Measurements from ENCODE around the gene CAPN1.
"Not testable (repeated sequence)": the region's sequence is repeated elsewhere in the genome, so short reads cannot be mapped to it uniquely, and the experiment has no call there.

Gene CAPN1

DNA sequence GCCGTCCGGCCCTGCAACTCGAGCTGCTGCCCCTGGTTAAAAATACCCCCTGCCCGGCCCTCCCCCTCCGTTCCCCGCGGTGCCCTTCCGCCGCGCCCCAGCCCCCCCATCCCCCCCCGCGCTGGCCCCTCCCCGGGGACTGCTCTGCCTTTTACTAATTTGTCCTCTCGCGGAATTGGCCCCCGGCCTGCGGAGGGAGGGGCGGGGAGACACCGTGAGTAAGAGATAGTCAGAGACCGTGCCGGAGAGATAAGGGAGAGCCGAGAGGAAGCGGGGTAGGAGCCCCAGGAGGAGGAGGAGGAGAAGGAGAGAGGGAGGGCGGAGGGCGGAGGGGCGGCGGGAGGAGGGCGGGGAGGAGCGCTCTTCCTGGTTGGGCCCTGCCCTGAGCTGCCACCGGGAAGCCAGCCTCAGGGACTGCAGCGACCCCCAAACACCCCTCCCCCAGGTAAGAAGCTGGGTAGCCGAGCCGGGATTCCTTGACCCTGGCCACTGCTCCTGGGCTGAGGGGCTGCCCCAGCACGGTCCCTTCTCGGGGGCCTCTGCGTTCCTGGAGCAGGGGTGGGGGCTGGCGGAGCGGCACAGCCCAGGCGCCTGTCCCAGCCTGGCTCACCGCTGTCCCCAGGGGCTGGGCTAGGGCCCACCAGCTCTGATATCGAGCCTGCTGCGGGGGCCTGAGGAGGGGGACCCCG is at the start of gene CAPN1:
CAPN1 (plus strand) TSS at position 360 of the 689 bp plus-strand sequence. CDS start 774 bp downstream, outside the sequence.
- DNase-seq, result peak; percentile 60 to 83

DNA sequence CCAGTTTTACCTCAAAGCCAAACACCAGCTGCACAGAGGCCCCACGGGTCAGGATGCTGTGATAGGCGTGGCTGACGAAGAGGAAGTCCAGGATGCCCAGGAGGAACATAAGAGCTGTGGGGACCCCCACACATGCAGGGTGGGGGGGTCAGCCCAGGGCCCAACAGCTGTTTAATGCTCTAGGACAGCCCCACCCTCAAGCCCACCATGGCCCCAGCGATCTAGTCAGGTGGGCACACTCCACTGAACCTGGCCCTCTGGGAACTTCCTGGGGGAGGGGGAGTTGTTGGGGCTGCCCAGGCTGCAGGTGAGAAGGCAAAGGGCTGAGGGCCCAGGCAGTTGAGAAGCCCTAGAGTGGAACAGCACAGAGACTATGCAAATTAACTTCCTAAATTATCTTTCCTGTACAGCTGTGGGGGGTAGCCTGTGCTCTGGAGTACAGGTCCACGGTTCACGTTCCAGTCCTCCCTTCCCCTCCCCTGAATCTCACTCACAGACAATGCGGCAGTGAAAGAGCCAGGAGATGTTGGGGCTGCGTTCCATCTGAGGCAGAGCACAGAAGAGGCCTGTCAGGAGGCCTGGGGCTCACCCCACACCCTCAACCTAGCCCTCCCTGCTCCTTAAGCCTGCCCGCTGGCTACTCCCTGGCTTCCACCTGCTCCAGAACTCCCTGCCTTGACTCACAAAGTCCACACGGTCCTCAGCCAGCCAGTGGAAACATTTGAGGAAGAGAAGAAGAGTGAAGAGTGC is 49.3 kb upstream of the CAPN1 start:
- peak in 1 of 2 donors; percentile 46 for DNase-seq

DNA sequence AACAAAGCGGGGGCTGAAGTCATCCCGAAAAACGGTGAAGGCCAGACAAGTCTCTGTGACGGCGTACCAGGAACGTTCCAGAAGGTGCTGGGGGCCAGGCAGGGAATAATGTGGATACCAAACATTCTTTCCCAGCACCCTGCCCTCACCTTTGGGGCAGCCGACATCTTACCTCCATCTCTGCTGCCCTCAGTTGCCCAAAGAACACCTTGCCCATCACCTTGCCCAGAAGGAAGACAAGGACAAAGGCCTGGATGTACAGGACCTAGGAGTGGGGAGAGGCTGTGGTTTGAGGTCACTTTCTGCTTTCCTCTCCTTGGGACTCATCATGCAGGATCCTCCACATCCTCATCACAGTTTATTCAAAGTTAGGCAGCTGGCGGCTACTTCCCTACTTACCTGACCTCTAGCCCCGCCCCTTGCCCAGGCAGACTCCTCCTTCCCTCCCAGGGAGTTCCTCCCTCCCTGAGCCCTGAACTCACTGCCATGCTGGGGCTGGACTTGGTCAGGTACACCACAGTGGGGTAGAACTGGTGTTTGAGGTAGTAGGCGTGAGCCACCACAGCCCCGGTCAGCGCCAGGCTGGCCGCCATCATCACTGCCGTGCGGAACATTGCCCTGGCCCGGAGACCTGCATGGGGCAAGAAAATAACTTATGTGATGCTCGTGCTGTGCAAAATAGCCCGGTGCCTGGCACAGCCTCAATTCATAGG is 48.6 kb upstream of the CAPN1 start:
- DNase-seq, result peak; percentile 60

DNA sequence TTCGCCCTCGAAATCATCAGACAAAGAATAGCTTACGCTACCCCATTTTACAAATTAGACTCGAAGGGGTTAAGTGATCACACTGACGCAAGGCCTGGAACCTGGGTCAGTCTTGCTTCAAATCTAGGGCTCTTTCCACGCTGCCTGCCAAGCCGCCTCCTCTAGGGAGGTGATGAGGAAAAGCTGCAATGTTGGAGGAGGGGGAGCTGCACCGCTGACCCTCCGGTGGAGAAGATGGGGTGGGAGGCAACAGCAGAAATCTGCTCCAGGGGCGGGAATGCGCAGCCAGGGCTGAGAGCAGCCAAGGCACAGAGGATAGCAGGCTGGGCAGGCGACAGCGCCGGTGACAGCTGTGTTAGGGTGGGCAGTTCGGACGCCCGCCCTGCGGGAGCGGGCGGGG is 48.0 kb upstream of the CAPN1 start:
- no peak for DNase-seq

DNA sequence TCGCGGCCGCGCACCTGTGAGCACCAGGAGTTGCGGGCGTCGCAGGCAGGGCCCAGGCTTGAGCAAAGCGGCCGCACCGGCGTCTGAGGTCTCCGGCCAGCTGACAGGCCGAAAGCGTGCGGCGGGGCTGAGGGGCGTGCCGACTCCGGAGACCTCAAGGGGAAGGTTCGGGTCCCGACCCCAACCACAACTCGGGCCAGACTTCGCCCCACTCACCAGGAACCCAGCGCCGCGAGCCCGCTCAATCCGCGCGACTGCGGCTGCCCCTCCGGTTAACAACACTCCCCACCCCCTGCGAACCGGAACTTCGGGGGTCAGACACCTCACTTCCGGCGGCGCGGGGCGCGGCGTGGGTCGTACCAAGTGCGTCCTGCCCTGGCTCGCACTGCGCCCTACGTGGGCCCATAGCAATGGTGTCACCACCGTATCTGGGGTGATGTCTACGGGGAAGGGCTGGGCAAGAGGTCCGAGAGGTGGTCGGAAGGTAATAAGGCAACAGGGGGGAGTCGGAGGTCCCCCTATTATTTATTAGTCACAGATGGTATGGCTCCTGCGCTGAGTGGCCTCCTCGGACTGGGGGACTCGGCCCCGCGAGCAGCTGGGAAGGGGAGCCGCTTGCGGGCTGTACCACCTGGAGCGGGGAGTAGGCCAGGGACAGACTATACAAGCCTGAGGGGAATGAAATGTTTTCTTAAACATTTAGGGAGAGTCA is 47.3 kb upstream of the CAPN1 start, which contains the start of gene SYVN1:
SYVN1 (minus strand) TSS at position 280 of the 712 bp plus-strand sequence. CDS start 918 bp downstream, outside the sequence.
- peak; percentile 88 to 93 for DNase-seq

DNA sequence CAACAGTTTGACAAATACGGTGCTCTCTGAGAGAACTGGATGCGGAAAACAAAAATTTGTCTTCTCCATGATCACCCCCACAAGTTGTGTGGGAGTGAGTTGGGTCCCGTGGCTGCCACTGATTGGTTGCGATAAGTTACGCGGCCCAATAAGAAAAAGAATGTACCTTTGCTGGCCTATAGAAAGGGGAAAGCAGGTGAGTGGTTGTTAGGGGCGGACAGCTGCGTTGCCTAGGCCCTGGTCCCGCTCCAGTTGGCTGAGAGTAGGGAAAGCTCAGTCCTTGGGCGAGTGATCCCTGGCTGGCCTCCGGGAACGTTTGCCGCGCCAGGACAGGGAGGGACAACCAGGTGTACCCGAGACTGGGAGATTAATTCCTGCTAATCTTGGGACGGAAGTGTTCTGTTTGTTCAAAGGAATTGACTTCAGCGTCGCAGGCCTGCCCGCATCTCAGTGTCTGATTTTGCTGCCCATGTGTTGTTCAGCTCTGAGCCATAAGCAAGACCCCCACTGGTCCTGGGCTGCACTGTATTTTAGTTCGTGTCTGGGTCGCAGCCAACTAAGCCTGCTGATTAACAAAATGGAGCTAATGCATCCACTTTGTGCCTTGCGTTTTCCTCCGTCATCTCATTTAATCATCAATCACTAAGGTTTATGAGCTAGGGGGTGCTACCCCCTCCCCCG is 46.6 kb upstream of the CAPN1 start:
- DNase-seq, result peak; percentile 89 to 94

DNA sequence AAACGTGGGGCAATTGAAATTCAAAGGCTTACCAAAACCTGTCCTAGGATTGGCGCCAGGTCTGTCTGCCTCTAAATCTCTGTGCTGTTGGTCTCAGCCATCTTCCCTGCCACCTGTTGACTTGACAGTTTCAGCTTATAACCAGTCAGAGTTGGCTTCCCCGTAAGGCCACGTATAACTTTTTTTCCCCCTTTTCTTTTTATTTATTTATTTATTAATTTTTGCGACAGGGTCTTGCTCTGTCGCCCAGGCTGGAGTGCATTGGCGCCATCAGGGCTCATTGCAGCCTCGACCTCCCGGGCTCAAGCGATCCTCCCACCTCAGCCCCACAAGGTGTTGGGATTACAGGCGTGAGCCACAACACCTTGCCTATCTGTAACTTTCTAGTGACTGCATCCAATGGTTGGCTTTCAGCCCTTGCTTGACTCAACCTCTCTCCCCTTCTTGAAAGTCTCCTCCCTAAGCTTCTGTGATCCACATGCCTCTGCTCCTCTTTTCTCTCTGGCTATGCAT is 46.0 kb upstream of the CAPN1 start:
- no peak for DNase-seq

DNA sequence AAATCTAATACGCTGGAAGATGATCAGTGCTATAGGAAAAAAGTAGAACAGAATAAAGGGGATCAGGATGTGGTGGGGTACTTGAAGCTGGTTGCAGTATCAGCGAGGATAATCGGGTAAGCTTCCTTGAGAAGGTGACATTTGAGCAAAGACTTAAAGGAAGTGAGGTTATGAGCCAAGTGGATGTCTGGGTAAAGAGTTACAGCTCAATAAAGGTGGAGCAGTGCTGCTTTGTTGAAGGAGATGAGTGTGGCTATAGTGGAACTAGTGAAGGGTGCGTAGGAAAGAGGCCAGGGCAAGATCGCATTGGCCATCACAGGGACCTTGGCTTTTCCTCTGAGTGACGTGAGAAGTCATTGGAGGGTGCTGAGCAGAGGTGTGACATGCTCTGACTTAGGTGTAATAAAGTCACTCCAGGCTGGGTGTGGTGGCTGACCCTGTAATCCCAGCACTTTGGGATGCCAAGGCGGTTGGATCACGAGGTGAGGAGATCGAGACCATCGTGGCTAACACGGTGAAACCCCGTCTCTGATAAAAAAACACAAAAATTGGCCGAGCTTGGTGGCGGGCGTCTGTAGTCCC is 45.1 kb upstream of the CAPN1 start:
- no peak for DNase-seq

DNA sequence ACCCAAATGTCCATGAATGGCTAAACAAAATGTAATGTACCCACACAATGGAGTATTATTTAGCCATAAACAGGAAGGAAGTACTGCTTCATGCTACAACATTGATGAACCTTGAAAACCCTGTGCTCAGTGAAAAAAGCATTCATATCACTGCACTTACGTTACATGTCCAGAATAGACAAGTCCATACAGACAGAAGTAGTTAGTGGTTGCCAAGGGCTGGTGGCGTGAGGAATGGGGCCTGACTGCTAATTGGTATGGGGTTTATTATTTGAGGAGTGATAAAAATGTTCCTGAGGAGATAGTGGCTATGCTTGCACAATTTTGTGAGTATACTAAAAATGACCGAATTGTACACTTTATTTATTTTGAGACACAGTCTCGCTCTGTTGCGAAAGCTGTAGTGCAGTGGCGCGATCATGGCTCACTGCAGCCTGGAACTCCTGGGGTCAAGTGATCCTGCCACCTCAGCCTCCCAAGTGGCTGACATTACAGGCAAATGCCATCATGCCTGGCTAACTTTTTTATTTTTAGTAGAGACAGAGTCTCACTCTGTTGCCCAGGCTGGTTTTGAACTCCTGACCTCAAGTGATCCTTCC is 39.7 kb upstream of the CAPN1 start:
- DNase-seq, result no peak

DNA sequence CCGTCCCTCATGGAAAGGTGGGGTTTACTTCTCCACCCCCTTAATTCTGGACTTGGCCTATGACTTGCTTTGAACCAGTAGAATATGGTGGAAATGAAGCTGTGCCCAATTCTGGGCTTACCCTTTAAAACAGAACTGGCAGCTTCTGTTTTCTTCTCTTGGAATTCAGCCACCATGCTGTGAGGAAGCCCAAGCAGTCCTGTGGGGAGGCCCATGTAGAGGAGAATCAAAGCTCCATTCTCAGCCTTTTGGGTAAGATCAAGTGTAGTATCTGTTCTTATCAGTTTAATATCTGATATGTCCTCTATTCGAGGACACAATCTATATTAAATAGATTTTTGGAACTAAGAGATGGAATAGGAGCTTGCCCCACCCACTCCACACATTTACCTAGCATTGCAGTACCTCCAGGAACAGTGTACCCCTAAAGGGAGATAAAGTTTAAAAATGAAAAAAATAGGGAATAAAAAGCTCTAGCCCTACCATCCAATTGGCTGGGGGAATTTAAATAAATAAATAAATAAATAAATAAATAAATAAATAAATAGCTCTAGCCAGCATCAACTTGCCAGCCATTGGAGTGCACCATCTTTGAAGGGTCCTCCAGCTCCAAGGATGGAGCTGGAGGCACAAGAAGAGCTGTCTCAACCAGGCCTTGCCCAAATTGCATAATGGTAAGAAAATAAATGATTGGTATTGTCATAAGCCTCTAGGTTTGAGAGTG is 34.2 kb upstream of the CAPN1 start:
- DNase-seq, result no peak

DNA sequence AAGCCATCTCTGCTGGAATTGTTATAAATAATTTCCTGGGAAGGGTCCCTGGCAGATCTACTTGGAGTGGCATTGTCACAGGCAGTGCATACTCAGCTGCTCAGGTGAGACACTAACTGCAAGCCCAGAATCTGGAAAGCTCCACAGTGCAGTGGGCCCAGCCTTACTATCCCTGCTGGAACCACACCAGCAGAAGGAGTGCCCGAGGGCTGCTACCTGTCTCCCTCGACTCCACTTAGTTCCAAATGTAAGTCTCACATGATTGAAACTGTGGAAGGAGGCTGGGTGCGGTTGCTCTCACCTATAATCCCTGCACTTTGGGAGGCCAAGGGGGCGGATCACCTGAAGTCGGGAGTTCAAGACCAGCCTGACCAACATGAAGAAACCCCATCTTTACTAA is 33.1 kb upstream of the CAPN1 start:
- DNase-seq, result no peak

DNA sequence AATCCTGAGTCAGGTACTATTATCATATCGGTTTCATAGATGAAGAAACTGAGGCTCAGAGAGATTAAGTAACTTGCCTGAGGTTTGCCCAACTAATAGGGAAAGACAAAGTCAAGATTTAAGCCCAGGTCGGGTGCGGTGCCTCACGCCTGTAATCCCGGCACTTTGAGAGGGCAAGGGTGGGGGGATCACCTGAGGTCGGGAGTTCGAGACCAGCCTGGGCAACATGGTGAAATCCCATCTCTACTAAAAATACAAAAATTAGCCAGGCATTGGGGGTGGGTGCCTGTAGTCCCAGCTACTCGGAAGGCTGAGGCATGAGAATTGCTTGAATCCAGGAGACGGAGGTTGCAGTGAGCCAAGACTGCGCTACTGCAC is 31.6 kb upstream of the CAPN1 start:
- not testable (repeated sequence) for DNase-seq

DNA sequence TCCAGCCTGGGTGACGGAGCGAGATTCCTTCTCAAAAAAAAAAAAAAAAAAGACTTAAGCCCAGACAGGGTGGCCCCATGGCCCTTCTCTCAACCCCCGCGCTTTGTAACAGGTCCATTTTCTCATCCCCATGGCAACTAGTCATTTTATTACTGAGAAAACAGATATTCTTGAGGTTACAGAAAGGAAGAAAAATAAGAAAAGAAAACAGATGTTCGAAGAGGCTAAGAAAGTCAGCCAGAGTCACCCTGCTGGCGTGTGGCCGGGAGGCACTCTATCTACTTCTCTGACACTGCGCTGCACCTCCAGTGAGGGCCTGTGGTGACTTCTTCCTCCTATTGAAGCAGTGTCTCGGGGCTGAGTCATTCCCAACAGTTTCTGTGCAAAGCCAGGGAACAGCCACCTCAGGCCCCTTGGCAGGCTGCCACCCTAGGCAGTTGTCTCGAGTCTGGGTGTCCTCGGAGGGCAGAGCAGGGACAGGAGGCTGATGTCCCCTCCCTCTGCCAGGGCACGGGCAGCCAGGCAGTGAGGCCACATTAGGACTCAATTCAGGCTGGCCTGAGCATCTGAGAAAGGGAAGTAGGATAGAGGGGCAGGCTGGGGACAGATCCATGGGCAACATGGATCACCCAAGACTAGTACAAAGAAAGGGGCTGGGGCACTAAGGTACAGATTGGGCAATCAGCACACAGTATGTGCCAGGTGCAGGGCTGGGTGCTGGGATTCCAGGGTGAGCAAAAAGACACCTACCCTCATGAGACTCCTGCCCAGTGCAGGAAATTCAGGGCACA is 31.0 kb upstream of the CAPN1 start:
- DNase-seq, result peak; percentile 15 to 72

DNA sequence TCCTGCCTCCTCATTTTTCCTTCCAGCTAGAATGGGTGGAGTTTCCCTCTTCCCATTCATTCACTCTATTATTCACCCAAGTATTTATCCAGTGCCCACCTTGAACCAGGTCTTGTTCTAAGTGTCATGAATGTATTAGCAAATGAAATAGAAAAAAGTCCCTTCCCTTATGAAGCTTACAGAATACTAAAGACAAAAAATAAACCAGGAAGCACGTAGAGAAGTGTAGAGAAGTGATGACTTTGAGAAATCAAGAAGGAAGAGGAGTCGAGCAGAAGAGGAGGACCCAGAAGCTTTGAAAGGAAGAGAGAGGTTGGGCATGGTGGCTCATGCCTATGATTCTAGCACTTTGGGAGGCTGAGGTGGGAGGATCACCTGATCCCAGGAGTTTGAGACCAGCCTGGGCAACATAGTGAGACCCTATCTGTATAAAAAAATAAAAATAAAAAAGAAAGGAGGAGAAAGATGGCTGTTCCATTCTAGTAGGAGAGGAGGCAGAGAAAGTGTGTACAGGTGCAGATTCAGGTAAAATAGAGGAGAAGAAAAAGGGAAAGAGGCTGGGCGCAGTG is 30.3 kb upstream of the CAPN1 start:
- no peak for DNase-seq

DNA sequence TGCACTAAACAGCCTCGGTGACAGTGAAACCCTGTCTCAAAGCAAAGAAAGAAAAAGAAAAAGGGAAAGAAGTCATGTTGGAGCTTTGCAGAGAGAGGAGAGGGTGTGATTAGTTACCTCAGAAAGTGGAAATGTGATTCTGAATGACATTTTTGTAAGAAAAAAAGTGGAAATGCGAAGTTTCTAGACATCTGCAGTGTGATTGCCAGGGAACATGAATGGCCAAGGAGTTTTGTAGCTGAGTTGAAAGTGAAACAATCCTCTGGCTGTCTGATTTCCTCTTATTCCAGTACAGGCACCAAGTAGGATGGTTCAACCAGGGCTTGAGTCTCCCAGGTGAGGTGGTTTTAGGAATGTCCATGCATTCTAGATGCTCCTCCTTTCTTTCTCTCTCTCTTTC is 29.6 kb upstream of the CAPN1 start:
- no peak for DNase-seq

DNA sequence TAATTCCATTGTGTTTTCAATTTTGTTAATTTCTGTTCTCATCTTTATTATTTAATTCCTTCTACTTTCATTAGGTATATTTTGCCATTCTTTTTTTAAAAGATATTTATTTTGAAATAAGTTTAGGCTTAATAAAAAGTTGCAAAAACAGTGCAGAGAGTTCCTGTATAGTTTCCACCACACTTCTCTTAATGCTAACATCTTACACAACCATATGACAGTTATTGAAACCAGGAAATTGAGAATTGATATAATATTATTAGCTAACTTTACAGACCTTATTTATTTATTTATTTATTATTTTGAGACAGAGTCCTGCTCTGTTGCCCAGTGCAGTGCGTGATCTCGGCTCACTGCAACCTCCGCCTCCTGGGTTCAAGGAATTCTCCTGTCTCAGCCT is 25.5 kb upstream of the CAPN1 start:
- DNase-seq, result no peak

DNA sequence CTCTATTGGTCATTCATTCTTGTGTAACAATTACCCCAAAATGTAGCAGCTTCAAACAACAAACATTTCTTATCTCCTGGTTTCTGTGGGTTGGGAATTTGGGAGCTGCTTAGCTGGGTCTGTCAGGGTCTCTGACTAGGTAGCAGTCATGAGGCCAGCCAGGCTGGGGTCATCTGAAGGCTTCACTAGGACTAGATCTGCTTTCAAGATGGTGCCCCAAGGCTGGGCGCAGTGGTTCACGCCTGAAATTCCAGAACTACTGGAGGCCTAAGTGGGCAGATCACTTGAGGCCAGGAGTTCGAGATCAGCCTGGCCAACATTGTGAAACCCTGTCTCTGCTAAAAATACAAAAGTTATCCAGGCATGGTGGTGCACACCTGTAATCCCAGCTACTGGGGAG is 24.8 kb upstream of the CAPN1 start:
- DNase-seq, result no peak

DNA sequence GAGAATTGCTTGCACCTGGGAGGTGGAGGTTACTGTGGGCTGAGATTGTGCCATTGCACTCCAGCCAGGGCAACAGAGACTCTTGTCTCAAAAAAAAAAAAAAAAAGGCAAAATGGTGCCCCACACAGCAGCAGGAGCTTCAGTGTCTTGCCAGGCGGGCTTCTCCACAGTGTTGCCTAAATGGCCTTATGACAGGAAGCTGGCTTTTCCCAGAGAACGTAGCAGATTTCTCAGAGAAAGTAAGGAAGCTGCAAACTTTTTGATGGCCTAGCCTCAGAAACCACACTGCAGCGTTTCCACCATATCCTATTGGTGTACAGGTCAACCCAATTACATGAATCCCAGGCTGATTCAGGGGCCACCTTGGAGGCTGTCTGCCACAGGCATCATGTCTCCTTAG is 24.4 kb upstream of the CAPN1 start:
- no peak for DNase-seq

DNA sequence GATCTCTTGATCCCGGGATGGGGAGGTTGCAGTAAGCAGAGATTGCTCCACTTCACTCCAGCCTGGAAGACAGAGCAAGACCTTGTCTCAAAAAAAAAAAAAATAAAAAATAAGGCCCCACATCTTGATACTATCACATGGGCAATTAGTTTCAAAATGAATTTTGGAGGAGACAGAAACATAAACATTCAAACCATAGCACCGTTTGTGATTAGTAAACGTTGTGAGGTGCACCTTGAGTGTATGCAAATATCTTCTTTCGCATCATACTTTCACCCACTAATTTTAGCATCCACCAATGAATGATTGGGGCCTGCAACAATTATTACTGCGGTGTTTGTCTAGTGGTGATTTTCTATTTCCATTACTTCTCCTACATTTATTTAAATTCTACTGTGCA is 22.7 kb upstream of the CAPN1 start:
- no peak for DNase-seq

DNA sequence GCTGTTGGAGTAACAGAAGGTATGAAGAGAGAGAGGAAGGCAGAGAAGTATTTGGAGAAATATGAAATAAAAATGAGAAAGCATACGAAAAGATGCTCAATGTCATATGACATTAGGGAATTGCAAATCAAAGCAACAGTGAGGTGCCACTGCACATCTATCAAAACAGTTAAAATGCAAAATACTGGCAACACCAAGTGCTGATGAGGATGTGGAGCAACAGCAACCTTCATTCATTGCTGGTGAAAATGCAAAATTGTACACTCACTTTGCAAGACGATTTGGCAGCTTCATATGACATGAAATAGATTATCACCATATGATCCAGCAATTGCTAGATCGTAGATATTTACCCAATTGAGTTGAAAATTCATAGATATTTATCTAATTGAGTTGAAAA is 21.1 kb upstream of the CAPN1 start:
- DNase-seq, result no peak

Data from CD4-positive, alpha-beta T cell treated with Interferon alpha-2 for 1 hour (primary cell).